H1 (cell line): ENCODE results near the gene AHNAK2. TPM values are rescaled to one million over a fixed set of nuclear protein-coding genes. Genes with fewer than 3 reads are reported as not detected.
"Not testable (repeated sequence)": the region's sequence is repeated elsewhere in the genome, so short reads cannot be mapped to it uniquely, and the experiment has no call there.

Experiments
- CTCF ChIA-PET: fragments of 300-600 bp; sonication (Branson Sonifier 250); formaldehyde crosslinking; loops from one replicate; lab custom pipeline; 2021; ENCODE audit not compliant: partially characterized antibody; lab: Charles Lee
- POLR2A ChIA-PET: fragments of 300-600 bp; sonication (Branson Sonifier 250); formaldehyde crosslinking; loops from one replicate; lab custom pipeline; 2021; ENCODE audit warnings: inconsistent platforms; ENCODE audit not compliant: partially characterized antibody; lab: Charles Lee
- DNase-seq, 2 experiments: peaks; one replicate each; pipeline versions ENCODE4 v3.0.0 to v3.0.0-alpha.2; 2010 to 2022; ENCODE audit warnings: low spot score in 2 of 2, low read depth in 1 of 2, mixed read lengths in 1 of 2
- FAIRE-seq: peaks from 2 replicates; lab custom pipeline; 2011; peaks lifted over from hg19 to GRCh38; lab: Jason Lieb, UNC
- H2AFZ ChIP-seq: 2 replicates; pipeline ENCODE4 v1.8.1; 2012; ENCODE audit warnings: low read length, inconsistent platforms
- H2AK5ac ChIP-seq: 2 replicates; pipeline ENCODE4 v1.6.1; 2013; ENCODE audit warnings: low read depth, low read length
- H2BK120ac ChIP-seq: replicated peaks from 2 replicates; pipeline ENCODE3; 2013; ENCODE audit warnings: low read depth, low read length, inconsistent platforms
- H2BK12ac ChIP-seq: 2 replicates; pipeline ENCODE4 v1.6.1; 2013; ENCODE audit warnings: low read depth, low read length
- H2BK15ac ChIP-seq: 2 replicates; pipeline ENCODE4 v1.6.1; 2013; ENCODE audit warnings: low read length
- H2BK20ac ChIP-seq: 2 replicates; pipeline ENCODE4 v1.6.1; 2013; ENCODE audit warnings: low read length
- H2BK5ac ChIP-seq: 2 replicates; pipeline ENCODE4 v1.6.1; 2013; ENCODE audit warnings: low read depth, low read length
- H3K14ac ChIP-seq: 2 replicates; pipeline ENCODE4 v1.6.1; 2013; ENCODE audit warnings: inconsistent platforms; ENCODE audit not compliant: insufficient read length
- H3K18ac ChIP-seq: 2 replicates; pipeline ENCODE4 v1.6.1; 2013; ENCODE audit warnings: low read length; ENCODE audit errors: extremely low read depth
- H3K23ac ChIP-seq: 2 replicates; pipeline ENCODE4 v1.6.1; 2013; ENCODE audit warnings: inconsistent platforms; ENCODE audit not compliant: insufficient read length
- H3K23me2 ChIP-seq: 2 replicates; pipeline ENCODE4 v1.6.1; 2013; ENCODE audit warnings: low read depth, low read length
- H3K27ac ChIP-seq: 2 replicates; pipeline ENCODE4 v1.6.1; 2011; ENCODE audit warnings: low read depth, low read length, inconsistent platforms
- H3K27me3 ChIP-seq, 4 experiments: replicated peaks in 1 of 4; 1 replicate in 1 of 4; 2 replicates in 3 of 4; pipeline versions ENCODE4 v1.6.1 to v1.8.1; 2011 to 2013; ENCODE audit warnings: low read length in 3 of 4, mild to moderate bottlenecking in 3 of 4, inconsistent platforms in 2 of 4, mixed read lengths in 2 of 4, moderate library complexity in 1 of 4; ENCODE audit not compliant: control insufficient read depth in 3 of 4, insufficient read depth in 3 of 4; ENCODE audit errors: extremely low read depth in 1 of 4
- H3K36me3 ChIP-seq, 4 experiments: 2 replicates each; pipeline versions ENCODE4 v1.6.1 to v1.8.1; 2011 to 2013; ENCODE audit warnings: mild to moderate bottlenecking in 4 of 4, low read length in 3 of 4, moderate library complexity in 2 of 4, control low read depth in 1 of 4, inconsistent platforms in 1 of 4; ENCODE audit not compliant: insufficient read depth in 4 of 4, control insufficient read depth in 2 of 4
- H3K4ac ChIP-seq: replicated peaks from 2 replicates; pipeline ENCODE3; 2013; ENCODE audit warnings: low read length, low read depth, mixed read lengths, inconsistent platforms; ENCODE audit not compliant: insufficient read length
- H3K4me1 ChIP-seq, 4 experiments: replicated peaks in 1 of 4; 1 replicate in 1 of 4; 2 replicates in 3 of 4; pipeline versions ENCODE4 v1.6.1 to v1.8.1; 2011 to 2013; ENCODE audit warnings: low read length in 3 of 4, inconsistent platforms in 2 of 4, mixed read lengths in 1 of 4; ENCODE audit not compliant: insufficient read depth in 4 of 4, control insufficient read depth in 3 of 4
- H3K4me2 ChIP-seq, 2 experiments: 2 replicates each; pipeline versions ENCODE4 v1.6.1 to v1.8.1; 2011 to 2013; ENCODE audit warnings: low read depth in 2 of 2, low read length in 2 of 2, control low read depth in 1 of 2, inconsistent platforms in 1 of 2, mild to moderate bottlenecking in 1 of 2; ENCODE audit not compliant: insufficient read depth in 1 of 2
- H3K4me3 ChIP-seq, 4 experiments: fragments of 200-600, 300-600 bp in 1 of 4; sonication (generic), shearing (Covaris generic), sonication (Bioruptor Twin) in 1 of 4; 2 replicates each; pipeline versions ENCODE4 v1.5.1 to v1.8.1; 2011 to 2016; ENCODE audit warnings: low read length in 4 of 4, low read depth in 3 of 4, control low read depth in 2 of 4, inconsistent platforms in 2 of 4, mild to moderate bottlenecking in 2 of 4, mixed read lengths in 1 of 4, moderate library complexity in 1 of 4; ENCODE audit not compliant: insufficient read depth in 2 of 4; ENCODE audit errors: extremely low read depth in 1 of 4
- H3K56ac ChIP-seq: replicated peaks from 2 replicates; pipeline ENCODE3; 2013; ENCODE audit warnings: low read depth, mild to moderate bottlenecking, mixed read lengths, low read length, inconsistent platforms; ENCODE audit not compliant: insufficient read length
- H3K79me1 ChIP-seq: 2 replicates; pipeline ENCODE4 v1.6.1; 2013; ENCODE audit warnings: low read depth, low read length, control low read depth
- H3K79me2 ChIP-seq, 2 experiments: 2 replicates each; pipeline versions ENCODE4 v1.6.1 to v1.8.1; 2012 to 2013; ENCODE audit warnings: low read length in 2 of 2, mild to moderate bottlenecking in 2 of 2, inconsistent platforms in 1 of 2; ENCODE audit not compliant: insufficient read depth in 2 of 2, control insufficient read depth in 1 of 2
- H3K9ac ChIP-seq, 4 experiments: replicated peaks in 1 of 4; 1 replicate in 1 of 4; 2 replicates in 3 of 4; pipeline versions ENCODE4 v1.6.1 to v1.8.1; 2011 to 2013; ENCODE audit warnings: low read depth in 3 of 4, low read length in 3 of 4, control low read depth in 2 of 4, mild to moderate bottlenecking in 2 of 4, moderate library complexity in 2 of 4, inconsistent platforms in 1 of 4; ENCODE audit errors: extremely low read depth in 1 of 4
- H3K9me3 ChIP-seq, 2 experiments: 2 replicates each; pipeline versions ENCODE4 v1.6.1 to v1.8.1; 2012 to 2013; ENCODE audit warnings: mild to moderate bottlenecking in 2 of 2, moderate library complexity in 2 of 2, control low read depth in 1 of 2, inconsistent platforms in 1 of 2, low read depth in 1 of 2, low read length in 1 of 2, mixed read lengths in 1 of 2; ENCODE audit not compliant: insufficient read depth in 2 of 2
- H4K20me1 ChIP-seq, 2 experiments: replicated peaks in 1 of 2; 2 replicates each; pipeline versions ENCODE3 to v1.8.1; 2011 to 2013; ENCODE audit warnings: inconsistent platforms in 2 of 2, low read length in 2 of 2, mild to moderate bottlenecking in 1 of 2; ENCODE audit not compliant: insufficient read depth in 2 of 2, control insufficient read depth in 1 of 2
- H4K5ac ChIP-seq: 2 replicates; pipeline ENCODE4 v1.6.1; 2013; ENCODE audit warnings: low read length, low read depth, mixed read lengths, inconsistent platforms; ENCODE audit not compliant: insufficient read length
- H4K8ac ChIP-seq: 2 replicates; pipeline ENCODE4 v1.8.0; 2013; ENCODE audit warnings: mild to moderate bottlenecking, moderate library complexity, low read length, inconsistent platforms; ENCODE audit not compliant: insufficient read depth; ENCODE audit errors: extremely low read depth
- H4K91ac ChIP-seq: replicated peaks from 2 replicates; pipeline ENCODE3; 2013; ENCODE audit warnings: low read length, mixed read lengths, inconsistent platforms; ENCODE audit not compliant: insufficient read length
- WGBS, 2 experiments: shearing (Covaris generic) in 1 of 2; methylation state at CpG; one replicate each; pipeline versions ENCODE4 v1.1.6 to v1.1.7; 2013 to 2015; ENCODE audit warnings: low lambda C conversion rate in 2 of 2, mixed read lengths in 2 of 2, inconsistent platforms in 1 of 2, low coverage in 1 of 2, missing lambda C conversion rate in 1 of 2; ENCODE audit not compliant: insufficient replicate concordance in 2 of 2, insufficient coverage in 1 of 2, insufficient read length in 1 of 2; ENCODE audit errors: extremely low coverage in 1 of 2, missing lambda C conversion rate in 1 of 2; 5-methylcytosine and 5-hydroxymethylcytosine counted together
- polyA plus RNA-seq, 7 experiments: library from polyadenylated mRNA; depleted of rRNA in 3 of 7; stranded (reverse) in 5 of 7; unstranded in 2 of 7; fragments of >200 nt in 5 of 7; fragments of 200-250 nt in 2 of 7; gene quantifications; 1 replicate in 5 of 7; 2 replicates in 1 of 7; 4 replicates in 1 of 7; pipeline versions ENCODE4 v1.2.1 to v1.2.3, GENCODE V29; 2011 to 2013; ENCODE audit warnings: missing spikeins in 2 of 7, mixed read lengths in 2 of 7
- total RNA-seq: library from RNA; stranded (reverse); fragmentation: NEBNext Ultra II Directional; extraction: Animal tissue kit (Norgen Biotek cat#: 25700); gene quantifications from 2 replicates; pipeline ENCODE4 v1.2.1, GENCODE V29; 2021

The AHNAK2 gene
- total and polyA plus RNA-seq, 2 of the 8 experiments (the other 6 are each of a cell fraction or from before 2014, with no cell fraction given): 0.95 to 2.0 TPM

DNA sequence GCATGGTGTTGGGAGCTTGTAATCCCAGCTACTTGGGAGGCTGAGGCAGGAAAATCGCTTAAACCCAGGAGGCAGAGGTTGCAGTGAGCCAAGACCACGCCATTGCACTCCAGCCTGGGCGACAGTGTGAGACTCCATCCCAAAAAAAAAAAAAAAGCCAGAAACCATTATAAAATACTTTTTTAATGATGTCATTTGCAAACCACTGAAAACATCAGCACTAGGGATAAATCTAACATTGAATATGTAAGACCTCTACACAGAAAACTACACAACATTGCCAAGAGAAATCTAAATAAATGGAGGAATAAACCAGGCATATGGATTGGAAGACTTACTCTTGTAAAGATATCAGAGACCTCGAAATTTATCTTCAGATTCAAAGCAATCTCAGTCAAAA is 49.5 kb upstream of the AHNAK2 start:
- not testable (repeated sequence) for DNase-seq, FAIRE-seq, H2AFZ ChIP-seq, H3K36me3 ChIP-seq, H4K8ac ChIP-seq, H3K27me3 ChIP-seq, H4K5ac ChIP-seq, H3K23ac ChIP-seq, H3K4me1 ChIP-seq, H3K4me2 ChIP-seq, H3K56ac ChIP-seq, H3K27ac ChIP-seq, H2BK5ac ChIP-seq, H3K79me2 ChIP-seq, H2BK20ac ChIP-seq, H3K79me1 ChIP-seq, H2BK15ac ChIP-seq, H3K23me2 ChIP-seq, H3K18ac ChIP-seq, H2BK12ac ChIP-seq, H3K14ac ChIP-seq, H3K4ac ChIP-seq, H2BK120ac ChIP-seq, H3K9me3 ChIP-seq, H3K4me3 ChIP-seq, H2AK5ac ChIP-seq, H4K91ac ChIP-seq, H4K20me1 ChIP-seq, H3K9ac ChIP-seq
- ChIA-PET CTCF (interaction anchor here (0.7 to 2.6 kb wide), 9 partner anchors 8 to 462 kb away, joined by 3 to 11 read pairs (median 3); no protein-coding TSS in a partner anchor), POLR2A (interaction anchor here (1.8 kb wide), 1 partner anchor 12 kb away, joined by 4 read pairs; no protein-coding TSS in a partner anchor)
- whole genome bisulfite sequencing, 2 experiments: 88% methylated on average over 4 of the region's 4 CpGs; no CpG with 5 or more reads in 1 of the 2 experiments
